ENCODE results near the gene NCOA7.
A peak's percentile ranks its signal among the peaks of the same experiment; 100 is the strongest.
"Not testable (repeated sequence)": the region's sequence is repeated elsewhere in the genome, so short reads cannot be mapped to it uniquely, and the experiment has no call there.

NCOA7 gene

GRCh38 chr6:125792680-125793079 is 1.9 kb downstream of the NCOA7 start:
- DNase-seq, result no peak

- DNase-seq, result no peak
Measured at GRCh38 chr6:125793280-125793679, 2.5 kb downstream of the NCOA7 start.

GRCh38 chr6:125793863-125794262 is 3.1 kb downstream of the NCOA7 start:
- peak; percentile 15 for DNase-seq

DNA sequence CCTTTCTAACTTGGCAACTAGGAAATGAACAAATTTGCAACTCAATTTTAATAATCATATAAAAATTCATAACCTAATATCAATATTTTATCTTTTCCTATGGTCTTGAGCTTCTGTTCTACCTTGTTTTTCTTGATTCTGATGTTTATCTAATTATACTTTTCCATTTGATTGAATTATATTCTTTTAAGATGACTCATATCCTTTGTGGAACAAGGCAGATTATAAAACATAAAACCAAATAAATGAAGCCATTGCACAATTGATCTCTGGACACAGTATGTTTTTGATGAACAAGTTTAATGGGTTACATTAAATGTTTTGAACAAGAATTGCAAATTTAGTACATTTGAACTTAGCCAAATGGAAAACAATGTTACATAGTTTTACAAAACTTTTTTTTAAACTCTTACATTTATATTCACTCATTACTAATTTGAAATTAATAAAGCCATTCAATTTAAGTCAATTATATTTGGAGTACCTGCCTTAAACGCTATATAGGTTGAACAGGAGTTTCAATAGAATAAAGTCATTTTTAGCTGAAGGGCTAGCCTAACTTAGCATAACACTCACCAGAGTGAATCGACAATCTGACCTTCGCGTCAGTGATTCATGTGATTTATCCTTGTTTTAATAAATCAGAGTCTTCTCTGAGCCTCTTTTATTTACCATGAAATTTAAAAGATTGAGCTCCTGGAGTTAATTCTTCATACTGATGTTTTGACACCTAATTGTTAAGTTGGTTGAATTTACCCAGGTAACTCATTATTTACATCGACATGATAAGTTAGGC is 3.8 kb downstream of the NCOA7 start:
- DNase-seq, result no peak

DNA sequence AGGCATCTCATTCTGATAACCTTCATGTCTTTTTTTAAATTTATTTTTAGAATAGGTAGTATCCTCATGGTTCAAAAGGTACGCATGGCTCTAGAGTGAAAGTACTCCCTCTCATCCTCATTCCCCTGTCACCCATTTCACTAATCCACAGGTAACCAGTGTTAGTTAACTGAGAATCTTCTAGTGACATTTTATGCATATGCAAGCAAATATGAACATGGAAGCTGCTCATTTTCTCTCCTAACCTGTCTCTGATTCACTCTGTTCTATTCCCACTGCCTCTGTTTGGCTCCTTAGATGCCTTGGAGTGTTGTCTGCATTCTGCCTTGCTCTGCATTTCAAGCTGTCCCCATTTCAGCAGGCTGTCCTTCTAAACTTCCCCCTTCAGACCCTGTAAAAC is 4.5 kb downstream of the NCOA7 start:
- no peak for DNase-seq

GRCh38 chr6:125797120-125797885 is 6.5 kb downstream of the NCOA7 start:
- no peak for DNase-seq

GRCh38 chr6:125797886-125798444 is 7.2 kb downstream of the NCOA7 start:
- DNase-seq, result no peak

DNA sequence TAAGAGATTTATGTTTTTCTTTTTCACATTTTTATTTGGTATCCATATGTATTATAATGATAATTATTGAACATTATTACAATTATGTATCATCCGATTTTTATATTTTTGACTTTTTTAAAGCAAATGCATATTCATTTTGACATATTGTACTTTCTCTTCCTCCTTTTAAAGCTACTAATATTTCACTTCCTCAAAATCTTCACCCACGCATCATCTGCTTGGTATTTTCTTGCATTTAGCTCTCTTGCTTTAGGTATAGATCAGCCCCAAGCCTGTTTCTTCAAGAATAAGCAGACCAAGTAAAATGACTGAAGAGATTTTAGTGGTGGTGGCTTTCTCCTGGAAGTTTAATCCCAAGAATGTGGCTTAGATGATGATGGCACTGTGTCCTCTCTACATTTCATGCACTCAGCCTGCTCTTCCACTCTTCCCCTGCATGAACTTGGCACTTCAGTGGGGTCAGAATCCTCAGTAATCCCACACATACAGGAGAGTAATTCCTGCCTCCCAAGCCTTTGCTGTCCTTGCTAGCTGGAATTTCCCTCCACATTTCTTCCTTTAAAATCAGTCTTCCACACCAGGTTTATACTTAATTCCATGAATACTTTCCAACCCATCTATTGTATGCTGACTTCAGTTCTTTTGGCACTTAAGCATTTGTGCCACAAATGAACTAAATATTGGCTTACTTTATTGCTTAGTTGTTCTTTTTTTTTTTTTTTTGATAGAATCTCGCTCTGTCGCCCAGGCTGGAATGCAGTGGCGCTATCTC is 8.2 kb downstream of the NCOA7 start:
- no peak for DNase-seq

DNA sequence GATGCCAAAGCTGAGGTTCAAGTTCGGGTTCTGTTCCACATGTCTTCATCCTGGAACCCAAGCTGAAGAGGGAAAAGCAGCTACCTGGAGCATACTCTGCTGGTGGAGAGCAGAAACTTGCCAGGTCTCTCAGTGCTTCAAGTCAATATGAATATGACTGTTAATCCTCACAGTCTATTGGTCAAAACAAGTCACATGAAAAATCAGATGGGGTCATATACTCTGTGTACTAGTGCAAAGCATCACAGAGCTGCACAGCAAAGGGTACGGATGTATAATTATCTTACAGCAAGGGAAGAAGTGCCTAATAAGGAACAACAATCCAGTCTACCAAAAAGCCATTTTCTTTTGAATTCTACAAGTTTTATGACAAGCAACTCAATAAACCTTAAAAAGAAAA is 11.6 kb downstream of the NCOA7 start:
- no peak for DNase-seq

GRCh38 chr6:125802943-125803377 is 12.2 kb downstream of the NCOA7 start:
- DNase-seq, result no peak

DNA sequence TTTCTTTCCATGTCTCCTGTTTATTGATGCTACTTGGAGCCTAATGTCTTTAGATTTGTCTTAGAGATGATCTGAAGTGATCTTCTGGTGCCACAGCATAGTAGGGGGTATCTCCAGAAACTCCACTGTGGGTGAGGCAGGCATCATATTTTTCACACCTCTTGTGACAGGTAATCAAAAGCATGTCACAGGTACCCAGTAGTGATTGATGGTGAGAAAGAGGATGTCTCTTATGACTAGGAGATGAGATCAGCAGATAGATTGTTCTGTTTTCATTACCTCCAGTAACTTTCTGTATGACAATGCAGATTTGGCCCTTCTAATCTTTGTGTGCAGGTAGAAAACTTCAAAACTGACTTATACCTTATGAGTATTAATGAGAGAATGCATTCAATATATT is 13.5 kb downstream of the NCOA7 start:
- DNase-seq, result peak; percentile 35

DNA sequence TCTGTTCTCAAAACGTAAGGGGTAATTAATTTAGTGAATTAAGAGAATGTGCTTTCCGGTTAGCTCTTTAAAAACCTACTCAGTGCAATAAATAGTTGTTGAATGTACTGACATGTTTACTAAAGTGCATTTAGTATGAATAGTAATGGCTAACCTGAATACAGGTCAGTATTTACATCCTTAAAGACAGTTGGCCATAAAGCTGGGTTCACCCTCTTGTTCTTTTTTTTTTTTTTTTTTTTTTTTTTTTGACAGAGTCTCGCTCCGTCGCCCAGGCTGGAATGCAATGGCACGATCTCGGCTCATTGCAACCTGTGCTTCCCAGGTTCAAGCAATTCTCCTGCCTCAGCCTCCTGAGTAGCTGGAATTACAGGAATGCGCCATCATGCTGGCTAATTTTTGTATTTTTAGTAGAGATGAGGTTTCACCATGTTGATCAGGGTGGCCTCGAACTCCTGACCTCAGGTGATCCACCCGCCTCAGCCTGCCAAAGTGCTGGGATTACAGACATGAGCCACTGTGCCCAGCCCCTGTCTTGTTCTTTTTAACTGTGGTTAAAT is 14.2 kb downstream of the NCOA7 start:
- DNase-seq, result not testable (repeated sequence)

GRCh38 chr6:125806813-125807212 is 16.1 kb downstream of the NCOA7 start:
- no peak for DNase-seq

- DNase-seq, result peak; percentile 17
Measured at GRCh38 chr6:125807293-125807692, 16.5 kb downstream of the NCOA7 start.

GRCh38 chr6:125808060-125808459 is 17.3 kb downstream of the NCOA7 start:
- DNase-seq, result no peak

- DNase-seq, result no peak
Measured at GRCh38 chr6:125808591-125808990, 17.8 kb downstream of the NCOA7 start.

GRCh38 chr6:125809570-125810170 is 18.9 kb downstream of the NCOA7 start:
- DNase-seq, result no peak

DNA sequence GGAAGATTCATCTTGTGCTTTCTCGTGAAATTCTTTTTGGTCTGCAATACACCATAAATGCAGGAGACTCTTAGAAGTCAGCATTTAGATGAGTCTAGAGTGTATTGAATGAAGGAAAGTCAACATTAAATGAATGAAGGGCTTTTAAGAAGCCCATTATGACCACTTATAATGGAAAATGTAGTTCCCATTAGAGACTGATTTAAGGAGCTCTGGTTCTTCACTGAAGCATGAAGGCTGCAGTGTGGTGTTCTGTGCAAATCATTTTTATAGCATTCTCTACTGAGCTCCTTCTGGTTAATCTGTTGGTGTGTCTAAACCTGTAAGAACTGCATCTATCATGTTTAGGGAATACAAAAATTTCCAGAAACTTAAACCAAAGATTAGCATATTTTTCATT is 19.7 kb downstream of the NCOA7 start:
- no peak for DNase-seq

- DNase-seq, result no peak
Measured at GRCh38 chr6:125811259-125811658, 20.5 kb downstream of the NCOA7 start.

- DNase-seq, result no peak
Measured at GRCh38 chr6:125812394-125813292, 21.9 kb downstream of the NCOA7 start.

DNA sequence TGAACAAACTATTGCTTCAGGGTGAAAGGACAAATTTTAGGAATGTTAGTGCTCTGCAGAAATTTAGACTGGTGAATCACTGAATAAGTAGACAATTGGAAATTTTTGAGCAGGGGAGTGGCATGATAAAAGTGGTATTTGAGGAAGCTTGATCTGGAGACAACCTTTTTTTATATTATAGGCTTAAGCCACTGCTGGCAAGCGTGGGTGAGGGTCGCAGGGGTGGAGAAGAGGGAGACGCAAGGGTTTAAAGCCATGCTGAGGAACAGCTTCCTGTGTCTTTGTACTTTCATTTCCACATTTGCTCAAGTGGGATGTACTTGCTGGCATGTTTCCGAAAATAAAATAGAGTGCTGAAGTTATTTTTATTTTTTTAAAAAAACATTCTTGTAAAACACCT is 23.7 kb downstream of the NCOA7 start:
- no peak for DNase-seq
